Anterior cingulate cortex (tissue), 58 donors: ENCODE data around the gene GOLGA2.
"Not testable (repeated sequence)": the region's sequence is repeated elsewhere in the genome, so short reads cannot be mapped to it uniquely, and the experiment has no call there.

Source experiments
- DNase-seq, 58 donors: peaks; one replicate each; lab custom pipeline; 2025; lab: John Stamatoyannopoulos, UW

The GOLGA2 gene

GRCh38 chr9:128244837-128245231 is 31.0 kb downstream of the GOLGA2 start:
- DNase-seq, result peak in 4 of 58 donors; percentile 10 to 24 (median 16)

DNA sequence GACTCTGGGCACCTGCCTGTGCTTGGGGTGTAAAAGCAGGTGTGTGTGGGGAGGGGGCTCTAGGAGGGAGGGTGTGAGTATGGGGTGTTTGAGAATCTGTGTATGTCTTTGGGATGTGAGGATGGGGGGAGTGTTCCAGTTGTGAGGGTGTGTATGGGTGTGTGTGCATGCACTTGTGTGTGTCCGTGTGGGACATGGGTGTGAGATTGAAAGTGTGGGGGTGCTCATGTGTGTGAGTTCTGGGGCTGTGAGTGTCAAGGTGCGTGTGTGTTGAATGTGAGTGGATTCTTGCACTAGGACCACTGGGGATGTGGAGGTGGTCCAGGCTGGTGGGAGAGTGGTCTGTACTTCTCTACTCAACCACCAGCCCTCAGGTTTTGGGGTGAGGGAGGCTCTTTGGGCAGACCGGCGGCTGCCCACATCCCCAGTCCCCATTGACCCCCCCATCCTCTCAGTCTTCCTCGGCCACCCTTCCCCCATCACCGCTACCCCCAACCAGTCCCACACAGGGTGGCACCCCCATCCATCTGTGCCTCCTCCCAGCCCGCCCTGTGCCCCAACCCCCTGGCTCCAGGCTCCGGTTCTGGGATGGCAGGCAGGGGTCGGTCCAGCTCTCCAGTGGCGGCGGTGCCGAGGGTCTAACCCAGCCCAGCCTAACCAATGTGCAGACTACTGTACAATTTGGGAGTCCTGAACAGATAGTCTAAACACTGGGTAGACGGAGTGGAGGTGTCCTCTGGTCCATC is 31.5 kb downstream of the GOLGA2 start:
- no peak for DNase-seq

DNA sequence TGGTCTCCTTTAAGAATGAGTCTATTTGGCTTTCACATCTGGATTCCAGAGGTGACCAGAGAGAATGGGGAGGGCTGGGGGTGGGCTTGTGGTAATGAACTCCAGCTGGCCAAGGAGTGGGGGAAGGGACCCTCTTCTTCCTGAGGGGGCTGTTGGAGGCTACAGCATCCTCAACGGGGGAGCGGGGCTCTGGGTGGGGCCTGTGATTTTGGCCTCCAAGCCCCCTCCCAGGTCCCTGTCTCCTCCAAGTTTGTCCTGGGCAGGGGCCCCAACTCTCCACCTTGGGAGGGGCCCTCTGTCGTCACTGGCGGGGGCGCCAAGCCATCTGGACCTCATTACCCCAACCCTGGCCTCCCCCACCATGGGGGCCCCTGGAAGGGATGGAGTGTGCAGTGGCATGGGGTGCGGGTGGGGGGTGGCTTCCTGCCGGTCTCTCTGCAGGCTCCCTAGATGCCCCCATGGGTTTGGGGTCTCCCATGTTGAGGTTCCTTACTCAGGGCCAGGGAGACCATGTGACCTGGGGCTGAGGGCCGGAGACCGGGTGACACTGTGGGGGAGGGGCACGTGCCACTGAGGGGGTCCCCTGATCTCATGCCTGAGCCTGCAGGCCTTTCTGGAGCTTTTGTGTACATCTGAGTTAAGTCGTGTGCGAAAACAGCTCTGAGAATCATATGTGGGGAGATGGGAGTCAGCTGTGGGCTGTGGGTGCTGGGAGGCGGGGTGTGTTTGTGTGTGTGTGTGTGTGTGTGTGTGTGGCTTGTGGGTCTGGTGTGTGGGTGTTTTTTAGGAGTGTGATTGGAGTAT is 32.4 kb downstream of the GOLGA2 start:
- DNase-seq, result no peak

DNA sequence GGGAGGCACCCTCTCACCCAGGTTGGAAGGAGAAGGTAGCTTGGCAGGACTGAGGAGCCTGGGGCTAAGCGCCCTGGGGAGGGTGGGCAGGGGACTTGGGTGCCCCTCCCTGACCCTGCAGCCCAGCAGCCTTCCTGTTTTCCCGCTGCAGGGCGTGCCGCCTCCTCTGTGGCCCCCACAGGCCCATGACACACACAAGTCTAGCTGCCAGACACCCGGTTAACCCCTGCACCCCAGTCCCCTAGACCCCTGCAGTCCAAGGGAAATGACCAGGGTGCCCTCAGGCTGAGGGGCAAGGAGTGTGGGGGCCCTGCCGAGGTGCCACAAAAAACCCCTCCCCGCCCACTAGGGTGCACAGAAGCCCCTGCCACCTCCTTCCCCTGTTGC is 33.0 kb downstream of the GOLGA2 start:
- no peak for DNase-seq

- DNase-seq, result no peak
Measured at GRCh38 chr9:128242124-128242523, 33.7 kb downstream of the GOLGA2 start.

DNA sequence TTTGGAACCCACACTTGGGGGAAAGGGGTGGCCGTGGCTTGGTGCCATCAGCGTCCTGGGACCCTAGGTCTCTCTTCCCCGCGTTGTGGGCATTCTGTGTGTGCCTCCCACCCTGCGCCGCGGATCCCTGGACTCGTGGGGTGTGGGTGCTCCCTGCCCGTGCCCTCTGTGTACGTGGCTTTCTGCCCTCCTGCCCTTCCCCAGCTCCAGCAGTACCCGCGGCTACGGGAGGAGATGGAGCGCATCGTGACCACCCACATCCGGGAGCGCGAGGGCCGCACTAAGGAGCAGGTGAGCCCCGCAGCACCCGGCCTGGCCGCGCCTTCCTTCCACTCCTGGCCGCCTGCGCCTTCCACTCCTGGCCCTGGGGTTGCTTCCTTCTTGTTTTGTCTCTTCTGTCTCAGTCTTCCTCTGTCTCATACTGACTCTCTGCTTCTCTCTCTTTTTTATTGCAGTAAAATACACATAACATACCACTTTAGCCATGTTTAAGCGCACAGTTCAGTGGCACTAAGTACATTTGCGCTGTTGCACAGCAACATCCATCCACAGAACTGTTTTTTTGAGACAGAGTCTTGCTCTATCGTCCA is 41.9 kb downstream of the GOLGA2 start:
- no peak for DNase-seq

DNA sequence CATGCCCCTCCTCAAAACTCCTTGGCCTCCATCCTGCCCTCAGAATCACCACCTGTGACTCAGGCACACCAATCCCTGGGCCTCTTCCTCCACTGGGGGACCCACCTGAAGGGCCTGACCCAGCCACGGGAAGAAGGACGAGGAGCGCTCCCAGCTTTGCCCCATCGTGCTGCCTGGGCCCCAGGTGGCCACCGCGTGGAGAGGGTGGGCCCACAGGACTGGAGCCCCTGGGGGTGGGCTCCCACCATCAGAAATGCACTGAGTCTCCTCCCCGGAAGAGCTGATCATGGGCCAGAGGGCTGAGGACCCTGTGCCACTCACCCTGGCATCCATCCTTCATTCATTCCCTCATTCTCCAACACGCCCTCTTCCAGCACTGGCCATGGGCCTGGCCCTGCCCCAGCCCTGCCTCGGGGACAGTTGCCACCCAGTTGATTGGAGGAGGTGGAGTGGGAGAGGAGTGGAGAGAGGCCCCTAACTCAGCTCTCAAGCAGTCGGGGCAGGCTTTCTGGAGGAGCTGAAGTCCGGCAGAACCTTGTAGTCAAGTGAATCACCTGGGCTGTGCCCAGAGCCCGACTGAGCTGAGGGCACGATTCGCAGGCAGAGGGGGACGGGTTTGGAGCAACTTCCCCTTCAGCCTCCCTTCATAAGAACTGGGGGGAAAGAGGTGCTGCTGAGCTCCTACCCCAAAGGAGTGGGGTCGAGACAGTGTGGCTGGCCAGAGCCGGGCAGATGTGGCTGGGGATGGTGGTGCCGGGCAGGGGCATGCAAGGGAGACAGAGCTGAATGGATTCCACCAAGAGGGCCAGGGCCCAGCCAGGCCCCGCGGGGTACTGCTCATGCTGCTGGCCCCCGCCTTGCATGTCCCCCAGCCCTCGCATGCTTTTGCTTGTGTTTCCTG is 43.0 kb downstream of the GOLGA2 start:
- DNase-seq, result no peak

DNA sequence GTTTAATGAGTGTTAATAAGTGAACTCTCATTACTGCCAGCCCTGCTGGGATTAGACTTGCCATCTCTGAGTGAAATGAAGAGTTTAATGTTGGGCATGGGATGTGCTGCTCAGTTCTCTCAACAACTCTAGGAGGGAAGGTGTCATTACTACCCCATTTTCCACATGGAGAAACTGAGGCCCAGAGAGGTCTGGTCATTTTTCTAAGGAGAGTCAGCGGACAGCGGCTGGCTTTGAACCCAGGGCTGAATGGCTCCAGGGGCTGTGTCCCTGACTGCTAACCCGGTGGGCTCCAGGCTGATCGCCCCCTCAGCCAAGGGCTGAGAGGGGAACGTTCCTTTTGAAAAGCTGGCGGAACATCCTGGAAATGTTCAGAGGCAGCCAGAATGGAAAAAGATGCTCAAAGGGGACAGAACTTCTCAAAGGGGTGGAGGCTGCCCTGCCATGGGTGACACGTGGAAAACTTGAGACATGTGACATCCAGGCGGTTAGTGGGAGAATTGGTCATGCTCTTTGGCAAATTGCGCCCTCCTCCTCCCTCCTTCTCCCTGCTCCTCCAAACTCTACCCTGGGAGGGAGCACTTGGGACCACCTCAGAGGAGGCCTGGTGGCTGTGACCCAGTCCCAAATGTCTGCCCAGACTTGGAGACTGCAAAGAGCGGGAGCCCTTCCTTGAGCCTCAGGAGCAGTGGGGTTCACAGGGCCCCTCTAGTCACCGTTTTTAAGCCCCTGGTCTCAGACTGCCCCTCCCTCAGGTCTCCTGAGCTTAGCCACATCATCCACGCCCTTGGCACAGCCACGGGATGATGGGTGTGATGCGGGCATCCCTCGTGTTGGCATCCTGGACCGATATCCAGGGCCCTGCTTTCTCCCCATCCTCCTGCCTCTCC is 43.9 kb downstream of the GOLGA2 start:
- no peak for DNase-seq

DNA sequence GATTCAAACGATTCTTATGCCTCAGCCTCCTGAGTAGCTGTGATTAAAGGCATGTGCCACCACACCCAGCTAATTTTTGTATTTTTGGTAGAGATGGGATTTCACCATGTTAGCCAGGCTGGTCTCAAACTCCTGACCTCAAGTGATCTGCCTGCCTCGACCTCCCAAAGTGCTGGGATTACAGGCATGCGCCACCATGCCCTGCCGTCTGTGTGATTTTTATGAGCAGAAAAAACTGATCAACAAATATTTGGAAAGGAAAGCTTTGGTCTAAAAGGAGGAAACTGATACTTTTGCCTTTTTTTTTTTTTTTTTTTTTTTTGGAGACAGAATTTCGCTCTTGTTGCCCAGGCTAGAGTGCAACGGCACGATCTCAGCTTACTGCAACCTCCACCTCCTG is 44.9 kb downstream of the GOLGA2 start:
- DNase-seq, result not testable (repeated sequence)

GRCh38 chr9:128226412-128226801 is 49.4 kb downstream of the GOLGA2 start:
- DNase-seq, result no peak

DNA sequence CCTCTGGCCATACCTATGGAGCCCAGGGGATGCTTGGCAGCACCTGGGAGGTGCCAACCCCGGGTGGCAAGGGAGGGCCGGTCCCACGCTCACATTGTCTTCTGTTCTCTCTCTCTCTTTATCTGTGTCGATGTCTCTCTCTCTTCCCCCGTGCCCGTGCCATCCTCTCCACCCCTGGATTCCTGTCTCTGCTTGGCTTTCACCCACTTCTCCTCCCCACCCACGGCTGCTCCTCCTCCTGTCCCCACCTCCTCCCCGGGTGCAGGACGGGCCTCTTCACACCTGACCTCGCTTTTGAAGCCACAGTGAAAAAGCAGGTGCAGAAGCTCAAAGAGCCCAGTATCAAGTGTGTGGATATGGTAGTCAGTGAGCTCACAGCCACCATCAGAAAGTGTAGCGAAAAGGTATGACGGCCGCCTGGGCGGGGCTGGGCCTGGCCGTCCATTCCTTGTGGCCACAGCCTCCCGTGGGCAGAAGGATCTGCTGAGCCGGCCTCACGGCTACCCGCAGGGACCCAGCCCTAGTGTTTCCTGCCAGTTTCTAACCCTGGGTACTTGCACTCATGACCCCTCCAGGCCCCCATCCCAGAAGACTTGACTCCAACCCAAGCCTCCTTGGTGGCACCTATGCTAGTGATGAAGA is 49.9 kb downstream of the GOLGA2 start:
- DNase-seq, result no peak

DNA sequence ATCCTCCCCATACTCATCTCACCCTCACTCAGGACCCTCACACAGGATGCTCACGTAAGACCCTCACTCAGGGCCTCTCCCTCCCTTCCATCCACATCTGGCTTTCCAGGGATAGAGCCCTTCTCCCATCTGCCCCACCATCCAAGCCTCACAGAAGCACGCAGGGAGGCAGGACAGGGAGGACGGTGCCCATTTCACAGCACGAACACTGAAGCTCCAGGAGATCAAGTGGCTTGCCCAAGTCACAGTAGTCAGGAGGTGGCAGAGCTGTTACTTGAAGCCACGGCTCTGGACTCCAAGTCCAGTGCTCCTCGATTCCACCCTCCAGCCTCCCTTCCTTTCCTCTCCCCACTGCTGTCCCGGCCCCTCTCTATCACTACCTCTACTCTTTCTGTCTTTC is 50.9 kb downstream of the GOLGA2 start:
- no peak for DNase-seq

DNA sequence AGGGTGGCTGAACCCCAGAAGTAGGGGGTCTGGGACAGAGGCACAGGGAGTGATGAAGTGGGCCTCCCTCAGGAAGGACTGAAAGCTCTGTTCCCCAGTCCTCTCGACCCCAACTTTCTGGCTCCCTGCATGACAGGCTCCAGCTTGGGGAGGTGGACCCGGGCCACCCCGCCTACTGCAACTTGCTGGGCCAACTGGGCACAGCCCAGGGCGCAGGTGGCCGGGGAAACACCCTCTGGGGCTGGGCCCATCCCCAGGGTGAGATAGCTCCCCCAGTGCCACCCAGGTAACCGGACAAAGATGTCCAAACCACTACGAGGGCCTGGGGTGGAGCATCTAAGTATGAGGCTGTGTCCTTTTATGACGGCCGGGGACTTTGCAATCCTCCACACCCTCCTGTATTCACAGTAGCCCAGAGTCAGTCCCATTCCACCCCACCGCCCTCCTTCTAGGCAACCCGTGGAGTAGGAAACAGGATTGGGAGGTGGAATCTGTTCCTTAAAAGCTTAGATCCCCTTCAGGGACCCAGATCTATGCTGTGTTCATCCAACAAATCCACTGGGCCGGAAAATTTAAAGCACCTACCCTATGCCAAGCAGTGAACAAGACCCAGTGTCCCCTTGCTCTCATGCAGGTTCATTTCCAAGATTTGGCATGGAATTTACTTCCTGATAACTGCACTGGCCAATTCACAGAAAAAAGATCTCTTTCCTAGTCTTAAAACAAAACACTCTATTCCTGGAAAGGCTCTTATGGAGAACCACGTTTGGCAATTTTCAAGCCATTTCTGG is 52.7 kb downstream of the GOLGA2 start:
- no peak for DNase-seq

DNA sequence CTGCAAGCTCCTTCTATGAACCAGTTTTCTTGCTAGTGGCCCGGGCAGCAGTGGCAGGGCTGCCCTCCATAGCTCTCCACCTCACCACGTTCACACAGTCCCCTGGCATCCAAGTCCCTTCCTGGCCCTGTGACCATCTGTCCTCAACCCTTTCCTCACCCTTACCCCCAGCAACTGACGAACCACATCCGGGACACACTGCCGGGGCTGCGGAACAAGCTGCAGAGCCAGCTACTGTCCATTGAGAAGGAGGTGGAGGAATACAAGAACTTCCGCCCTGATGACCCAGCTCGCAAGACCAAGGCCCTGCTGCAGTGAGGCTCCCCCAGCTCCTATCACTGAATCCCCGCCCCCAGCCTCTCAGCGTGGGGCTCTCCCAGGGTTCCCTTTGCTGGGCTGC is 53.8 kb downstream of the GOLGA2 start:
- no peak for DNase-seq

DNA sequence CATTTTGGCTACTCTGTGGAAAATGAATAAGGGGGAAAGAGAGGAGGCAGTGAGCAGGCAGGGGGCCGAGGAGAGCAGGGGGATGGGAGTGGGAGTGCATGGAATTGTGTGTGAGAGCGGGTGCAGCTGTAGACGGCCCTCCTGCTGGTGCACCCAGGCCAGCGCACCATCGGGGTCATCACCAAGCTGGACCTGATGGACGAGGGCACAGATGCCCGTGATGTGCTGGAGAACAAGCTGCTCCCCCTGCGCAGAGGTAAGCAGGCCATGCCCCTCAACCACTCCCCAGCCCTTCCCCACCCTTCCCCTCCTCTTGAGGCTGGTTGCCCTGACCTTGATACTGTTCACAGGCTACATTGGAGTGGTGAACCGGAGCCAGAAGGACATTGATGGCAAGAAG is 56.0 kb downstream of the GOLGA2 start:
- DNase-seq, result no peak

GRCh38 chr9:128218518-128219389 is 57.1 kb downstream of the GOLGA2 start:
- DNase-seq, result peak in 52 of 58 donors; percentile 32 to 88 (median 74)

- no peak for DNase-seq
Measured at GRCh38 chr9:128218172-128218517, 57.7 kb downstream of the GOLGA2 start.
